ENCODE data around the gene CA10.

DNA sequence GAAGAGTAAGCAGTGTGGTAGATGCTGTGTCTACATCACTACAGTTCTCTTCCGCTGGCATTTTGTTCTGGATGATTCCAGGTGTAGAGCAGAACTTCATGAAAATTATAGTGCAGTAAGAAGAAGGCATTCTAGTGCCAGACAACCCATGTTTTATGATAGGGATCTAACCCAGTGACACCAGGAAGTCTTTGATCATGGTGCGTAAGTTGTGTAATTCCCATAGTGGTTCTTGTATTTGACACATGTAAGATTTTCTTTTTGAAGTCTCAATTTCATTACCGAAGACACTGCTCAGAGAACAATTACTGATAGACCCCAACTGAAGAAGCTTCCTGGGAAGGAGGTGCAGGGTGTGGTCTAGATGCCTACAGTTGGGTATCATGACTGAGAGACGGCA is 356.9 kb downstream of the CA10 start:
- TF ChIP-seq, protein P1, sequence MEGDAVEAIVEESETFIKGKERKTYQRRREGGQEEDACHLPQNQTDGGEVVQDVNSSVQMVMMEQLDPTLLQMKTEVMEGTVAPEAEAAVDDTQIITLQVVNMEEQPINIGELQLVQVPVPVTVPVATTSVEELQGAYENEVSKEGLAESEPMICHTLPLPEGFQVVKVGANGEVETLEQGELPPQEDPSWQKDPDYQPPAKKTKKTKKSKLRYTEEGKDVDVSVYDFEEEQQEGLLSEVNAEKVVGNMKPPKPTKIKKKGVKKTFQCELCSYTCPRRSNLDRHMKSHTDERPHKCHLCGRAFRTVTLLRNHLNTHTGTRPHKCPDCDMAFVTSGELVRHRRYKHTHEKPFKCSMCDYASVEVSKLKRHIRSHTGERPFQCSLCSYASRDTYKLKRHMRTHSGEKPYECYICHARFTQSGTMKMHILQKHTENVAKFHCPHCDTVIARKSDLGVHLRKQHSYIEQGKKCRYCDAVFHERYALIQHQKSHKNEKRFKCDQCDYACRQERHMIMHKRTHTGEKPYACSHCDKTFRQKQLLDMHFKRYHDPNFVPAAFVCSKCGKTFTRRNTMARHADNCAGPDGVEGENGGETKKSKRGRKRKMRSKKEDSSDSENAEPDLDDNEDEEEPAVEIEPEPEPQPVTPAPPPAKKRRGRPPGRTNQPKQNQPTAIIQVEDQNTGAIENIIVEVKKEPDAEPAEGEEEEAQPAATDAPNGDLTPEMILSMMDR (IDR thresholded peaks at IDR 0.05) = no peak
- TF ChIP-seq POLR2A (IDR thresholded peaks at IDR 0.05) = no peak
